HepG2 (cell line): ENCODE measurements around the gene UGT1A8.

Source experiments
- POLR2AphosphoS2 ChIP-seq: IDR thresholded peaks from 2 replicates; pipeline ENCODE4 v1.6.1; 2011; ENCODE audit warnings: low read depth, low read length, improper control_type of control experiment
- RAD21 ChIP-seq: fragments of 450-650 bp; formaldehyde crosslinking; IDR thresholded peaks from 2 replicates; pipeline ENCODE4 v1.5.0; 2020; ENCODE audit warnings: mild to moderate bottlenecking
- TAF1 ChIP-seq: sonication (generic); formaldehyde crosslinking; IDR thresholded peaks from 2 replicates; pipeline ENCODE4 v1.4.0; 2020; ENCODE audit warnings: missing genetic modification reagents
- TEAD2 ChIP-seq: sonication (generic); formaldehyde crosslinking; IDR thresholded peaks from 2 replicates; pipeline ENCODE4 v1.9.0; 2021; ENCODE audit warnings: missing genetic modification reagents
- ZNF225 ChIP-seq: sonication (generic); formaldehyde crosslinking; IDR thresholded peaks from 2 replicates; pipeline ENCODE4 v1.4.0; 2020; ENCODE audit warnings: mild to moderate bottlenecking, missing genetic modification reagents
- ZNF24 ChIP-seq: fragments of 450-650 bp; IDR thresholded peaks from 2 replicates; pipeline ENCODE4 v1.6.1; 2017; ENCODE audit warnings: antibody characterized with exemption, mild to moderate bottlenecking

DNA sequence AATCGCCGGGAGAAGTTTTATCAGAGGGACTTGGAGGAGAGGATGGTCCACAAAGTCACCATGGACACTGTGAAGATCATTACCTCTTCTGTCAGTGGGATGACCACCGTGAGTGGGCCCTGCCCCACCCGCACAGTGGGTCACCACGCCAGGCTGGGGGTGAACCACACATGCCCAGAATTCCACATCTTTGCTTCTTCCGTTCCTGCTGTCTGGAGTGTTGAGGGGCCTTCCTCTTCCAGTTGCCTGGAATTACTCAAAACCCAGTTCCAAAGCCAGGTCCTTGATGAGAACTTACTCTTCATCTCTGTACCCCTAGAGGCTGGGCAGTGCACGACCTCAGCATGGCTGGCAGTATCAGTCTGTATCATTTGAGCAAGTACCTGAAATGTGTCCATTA lies 182.8 kb downstream of the UGT1A8 start:
- no peak for TF ChIP-seq RAD21 (CRISPR knock-in tag)
- TF ChIP-seq ZNF24, result no peak
- no peak for TF ChIP-seq ZNF225
- no peak for TF ChIP-seq POLR2AphosphoS2
- TF ChIP-seq TEAD2 (CRISPR knock-in tag), result no peak
- TF ChIP-seq TAF1 (CRISPR knock-in tag), result no peak
